Gastrocnemius medialis (tissue), 4 donors: ENCODE measurements around the gene VPS16.

Experiments used
- POLR2A ChIP-seq, 2 donors: fragments of 450-650 bp; IDR thresholded peaks; one replicate each; pipeline ENCODE4 v1.6.1; 2017; ENCODE audit warnings: antibody characterized with exemption in 2 of 2, mild to moderate bottlenecking in 2 of 2, moderate library complexity in 2 of 2
- TF ChIP-seq, protein P1 (sequence below), 5 experiments: fragments of 450-650 bp in 3 of 5; fragments of 200-600 bp in 2 of 5; sonication (generic) in 2 of 5; IDR thresholded peaks in 4 of 5; conservative IDR thresholded peaks in 1 of 5; 1 replicate in 4 of 5; 2 replicates in 1 of 5; pipeline ENCODE4 v1.5.1; 2016 to 2019; ENCODE audit warnings: antibody characterized with exemption in 5 of 5, mild to moderate bottlenecking in 3 of 5, moderate library complexity in 3 of 5

DNA sequence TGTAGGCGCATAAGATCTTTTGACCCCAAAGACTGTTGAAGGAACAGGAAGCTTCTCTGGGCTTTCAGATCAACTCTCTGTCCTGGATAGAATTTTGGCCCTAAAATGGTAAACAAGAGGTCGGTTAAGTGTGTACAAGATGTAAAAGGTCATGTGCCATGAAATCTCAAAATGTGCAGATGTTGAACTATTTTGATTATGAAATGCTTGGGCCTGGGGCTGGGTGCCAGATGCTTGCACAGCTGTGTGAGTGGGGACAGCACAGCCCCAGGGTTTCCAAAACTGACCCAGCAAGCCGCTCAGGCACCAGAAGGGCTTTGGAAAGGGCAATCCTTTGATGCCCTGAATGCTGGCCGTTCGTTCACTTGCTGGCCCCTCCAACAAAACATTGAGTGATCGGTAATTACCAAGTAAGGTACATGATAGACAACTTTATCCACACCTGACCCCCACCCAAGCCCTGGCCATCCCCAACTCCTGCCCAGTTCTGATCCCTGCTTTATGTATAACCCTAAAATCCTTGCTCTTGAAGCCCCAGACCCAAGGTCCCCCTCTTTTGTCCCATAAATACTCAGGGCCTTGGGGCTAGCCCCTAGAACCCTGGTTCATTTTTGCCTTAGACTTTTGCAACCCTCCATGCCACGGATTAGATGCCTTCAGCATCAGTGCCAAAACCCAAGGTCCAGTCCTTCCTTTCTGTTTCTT is 22.5 kb upstream of the VPS16 start:
- TF ChIP-seq POLR2A (IDR thresholded peaks at IDR 0.05), result no peak
- TF ChIP-seq, protein P1, sequence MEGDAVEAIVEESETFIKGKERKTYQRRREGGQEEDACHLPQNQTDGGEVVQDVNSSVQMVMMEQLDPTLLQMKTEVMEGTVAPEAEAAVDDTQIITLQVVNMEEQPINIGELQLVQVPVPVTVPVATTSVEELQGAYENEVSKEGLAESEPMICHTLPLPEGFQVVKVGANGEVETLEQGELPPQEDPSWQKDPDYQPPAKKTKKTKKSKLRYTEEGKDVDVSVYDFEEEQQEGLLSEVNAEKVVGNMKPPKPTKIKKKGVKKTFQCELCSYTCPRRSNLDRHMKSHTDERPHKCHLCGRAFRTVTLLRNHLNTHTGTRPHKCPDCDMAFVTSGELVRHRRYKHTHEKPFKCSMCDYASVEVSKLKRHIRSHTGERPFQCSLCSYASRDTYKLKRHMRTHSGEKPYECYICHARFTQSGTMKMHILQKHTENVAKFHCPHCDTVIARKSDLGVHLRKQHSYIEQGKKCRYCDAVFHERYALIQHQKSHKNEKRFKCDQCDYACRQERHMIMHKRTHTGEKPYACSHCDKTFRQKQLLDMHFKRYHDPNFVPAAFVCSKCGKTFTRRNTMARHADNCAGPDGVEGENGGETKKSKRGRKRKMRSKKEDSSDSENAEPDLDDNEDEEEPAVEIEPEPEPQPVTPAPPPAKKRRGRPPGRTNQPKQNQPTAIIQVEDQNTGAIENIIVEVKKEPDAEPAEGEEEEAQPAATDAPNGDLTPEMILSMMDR (IDR thresholded peaks at IDR 0.05 in 4 of 5, conservative IDR thresholded peaks at IDR 0.05 in 1 of 5), result no peak
